ENCODE data around the gene ZSCAN32. TPM values are rescaled to one million over a fixed set of nuclear protein-coding genes. Genes with fewer than 3 reads are reported as not detected.

ZSCAN32 gene
- total and polyA plus RNA-seq, 2 donors from 2014 or later = 9.8 to 16.3 TPM

- H3K9ac ChIP-seq (ENCODE audit: low read length in 3 of 3) = no peak overlapping the region
- TF ChIP-seq, protein P1, sequence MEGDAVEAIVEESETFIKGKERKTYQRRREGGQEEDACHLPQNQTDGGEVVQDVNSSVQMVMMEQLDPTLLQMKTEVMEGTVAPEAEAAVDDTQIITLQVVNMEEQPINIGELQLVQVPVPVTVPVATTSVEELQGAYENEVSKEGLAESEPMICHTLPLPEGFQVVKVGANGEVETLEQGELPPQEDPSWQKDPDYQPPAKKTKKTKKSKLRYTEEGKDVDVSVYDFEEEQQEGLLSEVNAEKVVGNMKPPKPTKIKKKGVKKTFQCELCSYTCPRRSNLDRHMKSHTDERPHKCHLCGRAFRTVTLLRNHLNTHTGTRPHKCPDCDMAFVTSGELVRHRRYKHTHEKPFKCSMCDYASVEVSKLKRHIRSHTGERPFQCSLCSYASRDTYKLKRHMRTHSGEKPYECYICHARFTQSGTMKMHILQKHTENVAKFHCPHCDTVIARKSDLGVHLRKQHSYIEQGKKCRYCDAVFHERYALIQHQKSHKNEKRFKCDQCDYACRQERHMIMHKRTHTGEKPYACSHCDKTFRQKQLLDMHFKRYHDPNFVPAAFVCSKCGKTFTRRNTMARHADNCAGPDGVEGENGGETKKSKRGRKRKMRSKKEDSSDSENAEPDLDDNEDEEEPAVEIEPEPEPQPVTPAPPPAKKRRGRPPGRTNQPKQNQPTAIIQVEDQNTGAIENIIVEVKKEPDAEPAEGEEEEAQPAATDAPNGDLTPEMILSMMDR (IDR thresholded peaks at IDR 0.05; ENCODE audit: borderline replicate concordance, extremely low read depth, insufficient read depth) = no peak
- H3K27me3 ChIP-seq (ENCODE audit: control insufficient read depth, insufficient read depth, low read length) = no peaks in the 10 kb centered on the region
- FAIRE-seq (no peak), DNase-seq (no peak)
- H3K27ac ChIP-seq (ENCODE audit: low read depth in 2 of 2, low read length in 2 of 2) = no peak overlapping the region
- intact Hi-C loops (cut with DNase I) = no loop called here
- no peaks in the 10 kb centered on the region for H3K36me3 ChIP-seq (ENCODE audit: control insufficient read depth in 2 of 3, insufficient read depth in 3 of 3, low read length in 3 of 3)
- H3K4me1 ChIP-seq (ENCODE audit: control insufficient read depth in 2 of 3, insufficient read depth in 2 of 3, low read depth in 1 of 3, low read length in 3 of 3) = no peaks in the 10 kb centered on the region
- peaks cover 0 to 9% (median 0%) of the 10 kb centered on the region in 3 donors for H3K9me3 ChIP-seq (ENCODE audit: control insufficient read depth in 2 of 3, insufficient read depth in 1 of 3, low read length in 3 of 3)
- no peak overlapping the region for H3K4me3 ChIP-seq (ENCODE audit: low read length in 3 of 3)
Observed at GRCh38 chr16:3362931-3363330, 37.9 kb downstream of the ZSCAN32 start.

DNA sequence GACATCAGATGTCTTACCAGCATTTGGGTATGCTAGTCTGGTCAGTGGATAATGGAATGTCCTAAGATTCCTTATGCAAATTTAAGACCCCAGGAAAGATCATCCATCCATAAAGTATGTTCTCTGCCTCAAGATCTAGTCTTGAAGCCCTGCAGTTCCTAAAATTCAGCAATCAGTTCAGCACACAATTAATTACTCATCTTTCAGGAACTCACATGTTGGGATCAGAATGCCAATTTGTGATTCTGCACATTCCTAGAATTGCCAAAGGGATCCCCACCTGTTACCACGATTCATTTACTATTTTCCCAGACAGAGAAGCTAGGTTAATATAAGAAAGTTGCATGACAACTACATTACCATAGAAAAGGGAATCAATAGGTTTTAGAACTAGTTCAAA, 41.9 kb downstream of the ZSCAN32 start:
- no peak for FAIRE-seq
- TF ChIP-seq, protein P1 (IDR thresholded peaks at IDR 0.05; ENCODE audit: borderline replicate concordance, extremely low read depth, insufficient read depth) = no peak
- intact Hi-C loops (cut with DNase I) = no loop called here

DNA sequence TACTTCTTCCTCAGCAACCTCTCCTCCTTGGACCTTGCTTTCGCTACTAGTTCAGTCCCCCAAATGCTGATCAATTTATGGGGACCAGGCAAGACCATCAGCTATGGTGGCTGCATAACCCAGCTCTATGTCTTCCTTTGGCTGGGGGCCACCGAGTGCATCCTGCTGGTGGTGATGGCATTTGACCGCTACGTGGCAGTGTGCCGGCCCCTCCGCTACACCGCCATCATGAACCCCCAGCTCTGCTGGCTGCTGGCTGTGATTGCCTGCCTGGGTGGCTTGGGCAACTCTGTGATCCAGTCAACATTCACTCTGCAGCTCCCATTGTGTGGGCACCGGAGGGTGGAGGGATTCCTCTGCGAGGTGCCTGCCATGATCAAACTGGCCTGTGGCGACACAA, 44.7 kb downstream of the ZSCAN32 start:
- Histone ChIP-seq H3K27me3 (ENCODE audit: control insufficient read depth, insufficient read depth, low read length) (no peaks in the 10 kb centered on the region), H3K27ac (ENCODE audit: low read depth in 2 of 2, low read length in 2 of 2) (no peak overlapping the region), H3K9ac (ENCODE audit: low read length in 3 of 3) (no peak overlapping the region), H3K4me3 (ENCODE audit: low read length in 3 of 3) (no peak overlapping the region), H3K36me3 (ENCODE audit: control insufficient read depth in 2 of 3, insufficient read depth in 3 of 3, low read length in 3 of 3) (no peaks in the 10 kb centered on the region), H3K9me3 (ENCODE audit: control insufficient read depth in 2 of 3, insufficient read depth in 1 of 3, low read length in 3 of 3) (no peaks in the 10 kb centered on the region), H3K4me1 (ENCODE audit: control insufficient read depth in 2 of 3, insufficient read depth in 2 of 3, low read depth in 1 of 3, low read length in 3 of 3) (no peaks in the 10 kb centered on the region)
- DNase-seq = no peak
- TF ChIP-seq, protein P1 (IDR thresholded peaks at IDR 0.05; ENCODE audit: borderline replicate concordance, extremely low read depth, insufficient read depth) = no peak
- intact Hi-C loops (cut with DNase I) = no loop called here
- FAIRE-seq = no peak

More for the DNA sequence above, 41.9 kb downstream of the ZSCAN32 start:
- DNase-seq = no peak
- no peaks in the 10 kb centered on the region for H3K27me3 ChIP-seq (ENCODE audit: control insufficient read depth, insufficient read depth, low read length)
- H3K36me3 ChIP-seq (ENCODE audit: control insufficient read depth in 2 of 3, insufficient read depth in 3 of 3, low read length in 3 of 3) = no peaks in the 10 kb centered on the region
- peaks cover 0 to 4% (median 0%) of the 10 kb centered on the region in 3 donors for H3K9me3 ChIP-seq (ENCODE audit: control insufficient read depth in 2 of 3, insufficient read depth in 1 of 3, low read length in 3 of 3)
- no peak overlapping the region for H3K27ac ChIP-seq (ENCODE audit: low read depth in 2 of 2, low read length in 2 of 2)
- H3K9ac ChIP-seq (ENCODE audit: low read length in 3 of 3) = no peak overlapping the region
- no peaks in the 10 kb centered on the region for H3K4me1 ChIP-seq (ENCODE audit: control insufficient read depth in 2 of 3, insufficient read depth in 2 of 3, low read depth in 1 of 3, low read length in 3 of 3)
- no peak overlapping the region for H3K4me3 ChIP-seq (ENCODE audit: low read length in 3 of 3)

DNA sequence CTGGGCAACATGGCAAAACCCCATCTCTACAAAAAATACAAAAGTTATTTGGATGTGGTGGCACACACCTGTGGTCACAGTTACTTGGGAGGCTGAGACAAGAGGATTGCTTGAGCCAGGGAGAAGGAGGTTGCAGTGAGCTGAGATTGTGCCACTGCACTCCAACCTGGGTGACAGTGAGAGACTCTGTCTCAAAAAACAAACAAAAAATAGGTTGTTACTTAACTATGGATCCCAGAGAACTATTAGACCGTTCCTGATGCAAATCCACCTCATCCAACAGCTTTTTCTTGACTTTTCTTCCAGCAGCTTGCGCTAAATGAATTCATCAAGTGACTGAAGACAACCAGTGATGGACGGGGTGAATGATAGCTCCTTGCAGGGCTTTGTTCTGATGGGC, 45.2 kb downstream of the ZSCAN32 start, which contains the start of gene OR2C1:
TSS of gene OR2C1 (plus strand) at position 301 of the 400 bp plus-strand sequence. CDS start at position 353, 52 bp downstream.
- no peaks in the 10 kb centered on the region for H3K27me3 ChIP-seq (ENCODE audit: control insufficient read depth, insufficient read depth, low read length)
- no peak within 1 kb of the TSS for H3K4me3 ChIP-seq (ENCODE audit: low read length in 3 of 3)
- intact Hi-C loops (cut with DNase I) = no loop called here
- DNase-seq = no peak
- H3K4me1 ChIP-seq (ENCODE audit: control insufficient read depth in 2 of 3, insufficient read depth in 2 of 3, low read depth in 1 of 3, low read length in 3 of 3) = no peaks in the 10 kb centered on the region
- H3K36me3 ChIP-seq (ENCODE audit: control insufficient read depth in 2 of 3, insufficient read depth in 3 of 3, low read length in 3 of 3) = no peaks in the 10 kb centered on the region
- no peak within 1 kb of the TSS for H3K9ac ChIP-seq (ENCODE audit: low read length in 3 of 3)
- no peaks in the 10 kb centered on the region for H3K9me3 ChIP-seq (ENCODE audit: control insufficient read depth in 2 of 3, insufficient read depth in 1 of 3, low read length in 3 of 3)
- no peak within 1 kb of the TSS for H3K27ac ChIP-seq (ENCODE audit: low read depth in 2 of 2, low read length in 2 of 2)
- TF ChIP-seq, protein P1 (IDR thresholded peaks at IDR 0.05; ENCODE audit: borderline replicate concordance, extremely low read depth, insufficient read depth) = no peak
- no peak for FAIRE-seq

Measured in kidney (tissue), 14 donors.